ENCODE results near the gene SECISBP2.

Gene SECISBP2

DNA sequence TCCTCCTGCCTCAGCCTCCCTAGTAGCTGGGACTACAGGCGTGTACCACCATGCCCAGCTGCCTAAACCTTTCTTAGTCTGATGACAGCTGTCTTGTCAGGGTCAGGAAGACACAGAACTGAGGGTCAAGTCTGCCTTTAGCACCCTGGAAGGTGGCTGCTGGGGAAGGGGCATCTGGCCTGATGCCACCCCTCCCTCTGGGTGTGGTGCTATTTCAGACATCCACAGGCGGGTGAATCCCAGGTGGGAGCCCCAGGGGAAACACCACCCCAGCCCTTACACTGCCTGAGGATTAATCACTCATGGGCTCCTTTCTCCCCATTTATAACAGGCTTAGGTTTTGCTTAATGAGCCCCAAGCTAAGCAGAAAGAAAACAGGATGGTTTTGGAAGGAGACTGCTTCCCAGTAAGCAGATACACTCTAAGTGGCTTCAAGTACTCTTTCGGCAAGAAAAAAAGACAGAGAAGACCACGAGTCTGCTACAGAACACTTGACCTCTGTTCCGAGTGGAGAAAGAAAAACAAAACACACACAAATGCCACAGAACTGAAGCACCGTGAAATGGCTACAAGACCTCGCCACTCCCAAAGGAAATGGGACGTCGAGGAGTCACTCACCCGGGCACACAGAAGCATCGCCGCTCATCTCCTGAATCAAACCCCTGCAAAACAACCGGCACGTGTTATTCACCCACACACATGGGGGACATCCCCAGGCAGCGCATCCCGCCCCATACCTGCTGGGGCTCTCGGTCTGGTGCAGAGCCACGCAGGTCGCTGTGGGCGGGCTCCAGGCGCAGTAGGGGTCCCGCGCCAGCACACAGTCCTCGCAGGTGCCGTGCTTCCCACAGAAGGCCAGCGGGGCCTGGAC is 62.4 kb downstream of the SECISBP2 start:
- FAIRE-seq, result no peak
- no peak for DNase-seq (ENCODE audit: low spot score)

- DNase-seq (ENCODE audit: low spot score) (no peak), FAIRE-seq (no peak)
Measured at GRCh38 chr9:89381308-89381609, 63.0 kb downstream of the SECISBP2 start.

DNA sequence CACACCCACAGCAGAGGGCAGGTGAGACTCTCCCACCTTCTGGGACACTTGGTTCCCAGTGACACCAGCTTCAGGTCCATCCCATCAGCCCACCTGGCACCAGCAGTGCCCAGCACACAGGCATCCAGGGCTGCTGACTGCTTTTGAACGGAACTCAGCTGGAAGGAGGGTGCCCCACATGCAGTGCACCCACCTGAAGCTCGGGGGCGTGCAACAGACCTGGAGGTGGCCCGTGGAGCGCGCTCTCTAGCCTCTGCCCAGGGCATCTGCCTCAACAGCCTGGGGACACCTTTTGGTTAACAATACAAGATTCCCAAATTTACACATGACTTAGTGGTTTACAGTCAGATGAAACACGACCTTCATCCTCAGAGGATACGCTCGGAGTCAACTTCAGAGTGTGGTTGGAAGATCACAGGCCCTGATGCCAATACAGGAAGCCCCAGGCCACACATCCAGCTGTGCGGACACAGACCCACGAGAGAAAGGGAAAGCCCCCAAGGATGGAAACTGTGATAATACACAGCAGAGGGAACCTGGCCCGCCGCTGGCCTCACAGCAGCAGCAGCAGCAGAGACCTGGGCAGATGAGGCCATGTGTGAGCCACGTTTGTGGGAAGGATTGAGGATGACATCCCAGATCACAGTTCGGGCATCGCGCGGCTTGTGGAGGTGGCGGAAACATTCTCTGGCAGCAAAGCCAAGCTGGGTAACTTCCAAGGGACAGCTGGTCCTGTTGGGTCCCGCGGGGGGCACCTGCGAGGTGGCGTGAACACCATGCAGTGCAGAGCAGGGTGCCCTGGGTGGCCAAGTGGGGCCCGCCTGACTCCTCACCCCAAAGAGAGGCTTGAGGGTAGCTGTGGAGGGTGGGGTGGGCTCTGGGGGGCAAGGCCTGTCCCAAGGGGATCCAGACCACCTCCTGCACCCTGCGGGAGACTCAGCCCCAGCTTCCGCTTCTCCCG is 64.0 kb downstream of the SECISBP2 start:
- no peak for FAIRE-seq
- DNase-seq (ENCODE audit: low spot score), result no peak

DNA sequence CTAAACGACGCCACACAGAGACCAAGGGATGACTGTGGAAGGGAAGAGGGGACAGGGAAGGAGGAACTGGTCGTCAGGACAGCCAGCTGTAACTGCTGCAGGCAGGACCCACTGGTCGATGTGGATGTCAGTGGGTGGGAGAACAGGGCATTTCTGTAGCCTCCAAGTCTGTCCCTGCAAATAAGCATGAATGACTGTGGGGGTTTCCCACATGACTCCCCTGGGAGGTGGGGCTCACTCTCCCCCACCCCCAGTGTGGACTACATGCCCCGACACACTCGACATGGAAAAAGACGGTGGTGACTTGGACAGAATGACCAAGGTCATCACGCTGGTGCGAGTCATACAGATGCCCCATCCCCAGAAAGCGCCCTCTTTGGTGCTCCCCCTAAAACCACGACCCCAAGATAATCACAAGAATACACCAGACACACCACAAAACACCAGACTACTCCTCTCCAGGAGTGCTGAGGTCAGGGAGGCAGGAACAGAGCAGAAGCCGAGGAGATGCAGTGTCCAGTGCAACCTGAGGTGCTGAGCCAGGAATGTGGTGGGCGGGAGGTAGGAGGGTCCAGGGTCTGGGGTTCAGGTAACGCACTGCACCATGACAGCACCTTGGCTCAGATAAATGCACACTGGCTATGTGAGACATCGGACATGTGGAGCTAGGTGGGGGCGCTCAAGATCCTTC is 64.9 kb downstream of the SECISBP2 start:
- FAIRE-seq, result no peak

DNA sequence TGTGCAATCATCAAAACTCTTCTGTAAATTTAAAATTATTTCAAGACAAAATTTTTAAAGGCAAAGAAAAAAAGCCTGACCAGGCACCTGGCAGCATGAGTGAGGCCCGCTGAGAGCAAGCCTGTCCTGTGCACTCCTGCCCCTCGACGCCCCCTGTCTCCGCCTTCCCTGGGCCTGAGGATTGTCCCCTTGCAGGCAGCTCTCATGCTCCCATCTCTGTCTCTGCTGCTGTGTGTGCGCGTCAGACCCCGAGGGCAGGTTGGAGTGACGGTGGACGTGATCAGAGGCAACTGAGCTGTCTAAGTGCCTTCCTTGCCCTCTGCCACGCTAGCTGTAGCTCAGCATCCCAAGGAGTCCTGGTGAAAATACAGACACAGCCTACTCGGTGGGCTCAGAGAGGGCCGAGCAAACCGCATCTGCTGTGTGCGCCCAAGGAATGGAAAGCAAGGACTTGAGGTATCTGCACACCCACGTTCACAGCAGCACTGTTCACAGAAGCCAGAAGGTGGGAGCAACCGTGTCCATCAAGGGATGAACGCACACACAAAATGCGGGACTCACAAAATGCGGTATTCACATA is 65.5 kb downstream of the SECISBP2 start:
- DNase-seq (ENCODE audit: low spot score) (no peak), FAIRE-seq (no peak)

More for the DNA sequence above, 64.9 kb downstream of the SECISBP2 start:
- DNase-seq (ENCODE audit: low spot score), result no peak

GRCh38 chr9:89384783-89385182 is 66.5 kb downstream of the SECISBP2 start:
- no peak for FAIRE-seq
- DNase-seq (ENCODE audit: low spot score), result no peak

- FAIRE-seq (no peak), DNase-seq (ENCODE audit: low spot score) (no peak)
Measured at GRCh38 chr9:89386206-89386605, 67.9 kb downstream of the SECISBP2 start.

- DNase-seq (ENCODE audit: low spot score) (no peak), FAIRE-seq (no peak)
Measured at GRCh38 chr9:89386797-89387196, 68.5 kb downstream of the SECISBP2 start.

DNA sequence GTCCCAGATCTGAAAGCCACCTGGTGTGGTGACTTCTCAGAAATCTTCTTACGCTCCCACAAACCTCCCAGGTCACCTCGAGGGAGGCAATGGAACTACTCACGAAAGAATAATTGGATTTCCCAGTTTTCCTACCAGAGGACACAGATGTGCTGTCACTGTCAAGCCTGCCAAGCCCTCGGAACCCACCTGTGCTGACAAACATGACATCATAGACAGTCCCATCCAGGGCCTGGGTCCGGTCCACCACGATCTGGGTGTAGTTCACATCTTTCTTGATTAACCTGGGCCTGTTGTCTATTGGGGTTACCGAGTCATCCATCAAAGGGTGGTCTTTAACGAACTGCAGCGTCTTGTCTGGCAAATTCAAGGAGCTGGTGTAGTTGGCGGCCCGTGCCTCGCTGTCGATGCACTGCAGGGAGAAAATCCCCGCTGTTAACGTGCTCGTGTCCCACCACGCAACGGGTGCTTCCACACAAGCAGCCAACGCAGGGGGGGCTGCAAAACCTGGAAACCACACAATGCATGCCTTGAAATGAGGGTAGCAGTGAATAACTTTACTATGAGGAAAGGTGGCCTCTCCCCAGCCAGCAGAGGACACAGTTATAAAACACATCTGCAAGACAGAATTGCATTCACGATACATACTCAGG is 69.0 kb downstream of the SECISBP2 start:
- FAIRE-seq (no peak), DNase-seq (ENCODE audit: low spot score) (no peak)

DNA sequence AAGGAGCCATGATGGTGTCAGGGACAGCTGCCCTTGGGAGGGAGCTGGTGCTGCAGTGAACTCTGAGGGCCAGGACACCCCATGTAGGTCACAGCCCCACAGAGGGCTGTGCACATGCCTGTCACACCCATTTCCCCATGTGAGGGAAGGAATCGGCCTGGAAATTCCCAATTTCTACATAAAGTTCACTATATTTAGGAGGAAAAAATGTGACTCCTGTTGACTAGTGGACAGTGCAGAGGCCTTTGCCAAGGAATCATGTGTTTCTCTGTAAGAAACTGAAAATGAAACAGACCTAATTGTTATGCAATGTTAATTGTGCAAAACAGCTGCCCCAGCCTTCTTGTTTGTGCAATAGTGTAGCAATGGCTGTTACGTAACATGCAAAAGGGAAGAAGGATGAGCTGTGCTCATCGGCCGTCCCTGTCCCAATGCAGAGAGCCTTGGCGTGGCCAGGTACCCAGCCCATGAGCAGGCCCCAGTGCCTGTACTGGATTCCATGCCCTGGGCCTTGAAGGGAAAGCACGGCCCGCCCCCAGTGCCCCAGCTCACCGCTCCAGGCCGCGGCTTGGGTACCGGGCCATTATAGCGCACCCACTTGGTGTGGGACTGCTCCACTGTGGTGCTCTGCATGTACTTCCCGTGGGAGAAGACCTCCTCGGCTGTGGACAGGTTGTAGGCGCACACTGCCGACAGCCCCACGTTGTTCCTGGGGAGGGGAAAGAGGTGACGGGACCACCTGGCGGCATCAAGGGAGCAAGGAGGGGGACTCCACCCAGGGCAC is 70.0 kb downstream of the SECISBP2 start:
- DNase-seq (ENCODE audit: low spot score), result no peak
- no peak for FAIRE-seq

- no peak for FAIRE-seq
- no peak for DNase-seq (ENCODE audit: low spot score)
Measured at GRCh38 chr9:89388868-89389177, 70.5 kb downstream of the SECISBP2 start.

DNA sequence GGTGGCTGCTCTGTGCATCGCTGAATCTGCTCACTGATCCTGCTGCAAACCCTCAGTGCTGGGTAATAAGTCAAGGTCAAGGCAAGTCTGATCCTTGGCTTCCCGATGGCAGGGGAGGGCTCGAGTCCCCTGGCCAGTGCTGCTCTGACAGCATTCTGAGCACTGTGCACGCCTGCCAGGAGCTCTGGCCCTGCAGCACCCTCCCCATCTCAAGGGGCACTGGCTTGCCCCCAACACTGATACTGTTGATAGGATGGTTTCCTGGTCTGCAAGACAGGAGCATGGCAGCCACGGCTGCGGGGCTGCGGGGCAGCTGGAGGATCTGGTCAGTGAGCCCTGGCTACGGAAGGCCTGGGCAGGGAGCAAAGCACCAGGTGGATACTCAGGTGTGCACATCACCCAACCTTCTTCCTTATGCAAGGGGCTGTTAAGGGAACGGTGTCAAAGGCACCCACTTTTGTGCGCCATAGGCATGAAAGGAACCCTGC is 71.8 kb downstream of the SECISBP2 start:
- FAIRE-seq (no peak), DNase-seq (ENCODE audit: low spot score) (no peak)

- DNase-seq (ENCODE audit: low spot score) (no peak), FAIRE-seq (no peak)
Measured at GRCh38 chr9:89390578-89391116, 72.3 kb downstream of the SECISBP2 start.

- FAIRE-seq (no peak), DNase-seq (ENCODE audit: low spot score) (no peak)
Measured at GRCh38 chr9:89391585-89391984, 73.3 kb downstream of the SECISBP2 start.

DNA sequence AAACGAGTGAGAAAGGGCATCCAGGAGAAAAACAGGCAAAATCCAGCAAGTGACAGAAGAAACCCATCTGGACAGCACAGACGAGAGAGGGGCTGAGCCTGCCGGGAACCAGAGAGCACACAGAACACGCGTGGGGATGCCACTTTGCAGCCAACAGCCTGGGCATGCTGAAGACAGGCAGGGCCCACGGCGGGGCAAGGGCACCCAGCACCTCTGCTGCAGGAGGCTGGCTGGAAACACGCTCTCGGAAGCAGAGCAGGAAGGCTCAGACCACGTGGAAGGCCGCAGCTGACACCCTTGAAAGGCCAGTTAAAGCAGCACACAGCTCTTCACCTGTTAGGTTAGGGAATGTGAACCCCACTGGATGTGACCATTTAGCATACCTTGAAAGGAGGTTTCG is 76.1 kb downstream of the SECISBP2 start:
- DNase-seq (ENCODE audit: low spot score) (no peak), FAIRE-seq (no peak)

DNA sequence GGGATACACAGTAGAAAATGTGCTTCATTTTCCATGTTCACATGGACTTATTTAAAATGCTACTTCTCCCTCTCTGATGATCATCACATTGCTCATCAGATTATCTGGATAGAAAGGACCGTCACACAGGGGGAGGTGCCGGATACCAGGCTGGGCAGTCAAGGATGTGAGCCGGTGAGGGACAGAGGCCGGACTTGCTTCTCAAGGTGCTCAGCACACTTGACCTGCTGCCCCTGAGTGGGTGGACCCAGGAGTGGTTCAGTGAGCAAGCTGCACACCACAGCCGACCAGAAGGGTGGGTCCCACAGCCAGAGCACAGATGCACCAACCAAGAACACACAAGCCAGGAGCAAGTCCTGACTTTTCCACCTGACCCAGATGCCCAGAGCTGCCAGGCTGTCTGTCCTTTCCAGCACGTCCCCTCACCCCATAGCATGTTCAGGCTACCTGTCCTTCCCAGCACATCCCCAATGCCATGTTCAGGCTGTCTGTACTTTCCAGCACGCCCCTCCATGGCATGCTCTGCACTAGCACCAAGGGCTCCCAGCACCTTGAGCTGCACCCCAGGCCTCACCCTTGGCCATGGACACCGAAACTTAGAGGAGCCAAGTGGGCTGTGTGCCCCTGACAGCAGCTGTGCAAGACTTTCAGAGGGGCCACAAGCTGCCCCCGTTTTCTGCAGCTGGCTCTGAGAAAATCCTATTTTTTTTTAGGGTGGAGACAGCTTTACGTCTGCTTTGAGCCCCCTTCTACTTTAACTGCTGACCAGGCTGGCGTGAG is 77.8 kb downstream of the SECISBP2 start:
- FAIRE-seq (no peak), DNase-seq (ENCODE audit: low spot score) (no peak)

DNA sequence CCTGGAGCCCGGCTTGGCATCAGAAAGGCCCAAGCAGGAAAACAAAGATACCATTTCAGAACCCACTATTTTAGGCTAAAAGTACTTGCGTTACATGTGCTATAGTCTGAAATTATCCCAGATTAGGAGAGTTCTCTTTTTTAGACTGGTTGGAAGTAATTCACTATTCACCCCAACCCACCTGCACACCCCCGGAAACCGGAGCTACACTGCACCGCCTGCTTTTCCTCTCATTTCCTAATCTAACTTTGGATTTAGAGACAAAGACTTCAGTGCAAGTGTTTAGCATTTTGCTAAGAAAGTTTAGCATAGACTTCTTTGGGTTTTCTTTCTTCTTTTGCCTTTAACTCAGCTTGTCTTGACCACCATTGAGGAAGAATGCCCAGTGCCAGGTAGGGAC is 79.2 kb downstream of the SECISBP2 start:
- DNase-seq (ENCODE audit: low spot score), result no peak

GRCh38 chr9:89398621-89399020 is 80.3 kb downstream of the SECISBP2 start:
- FAIRE-seq (no peak), DNase-seq (ENCODE audit: low spot score) (no peak)

More for the DNA sequence above, 79.2 kb downstream of the SECISBP2 start:
- no peak for FAIRE-seq

Measured in RCC 7860 (cell line).